Loucy (cell line): ENCODE data around the gene MAP3K5.

Source experiments
- H2AFZ ChIP-seq: fragments of 200-600 bp; sonication (generic); 2 replicates; pipeline ENCODE4 v1.6.0; 2016; ENCODE audit warnings: antibody characterized with exemption, mild to moderate bottlenecking, low read length, moderate library complexity
- H3F3A ChIP-seq: fragments of 200-600 bp; 2 replicates; pipeline ENCODE4 v1.6.0; 2016; ENCODE audit warnings: antibody characterized with exemption, low read depth, mild to moderate bottlenecking
- H3K27me3 ChIP-seq: fragments of 200-600 bp; sonication (generic); 2 replicates; pipeline ENCODE4 v1.6.1; 2014; ENCODE audit warnings: low read length, mild to moderate bottlenecking; ENCODE audit not compliant: insufficient read depth, poor library complexity, severe bottlenecking
- H3K36me3 ChIP-seq: fragments of 200-600 bp; sonication (generic); 2 replicates; pipeline ENCODE4 v1.6.1; 2016; ENCODE audit warnings: low read length; ENCODE audit not compliant: insufficient read depth
- H3K4me1 ChIP-seq: fragments of 200-600 bp; sonication (generic); 2 replicates; pipeline ENCODE4 v1.5.1; 2014; ENCODE audit warnings: low read length, mild to moderate bottlenecking; ENCODE audit not compliant: insufficient read depth, poor library complexity, severe bottlenecking
- H3K4me2 ChIP-seq: fragments of 200-600 bp; sonication (generic); 2 replicates; pipeline ENCODE4 v1.6.0; 2014; ENCODE audit warnings: antibody characterized with exemption, low read length, low read depth, mild to moderate bottlenecking; ENCODE audit not compliant: poor library complexity, severe bottlenecking
- H3K4me3 ChIP-seq: fragments of 200-600 bp; sonication (generic); 2 replicates; pipeline ENCODE4 v1.5.1; 2014; ENCODE audit warnings: low read length, mild to moderate bottlenecking, mixed read lengths; ENCODE audit not compliant: poor library complexity, severe bottlenecking
- H3K79me2 ChIP-seq: fragments of 200-600 bp; sonication (generic); 2 replicates; pipeline ENCODE4 v1.6.1; 2014; ENCODE audit warnings: low read length; ENCODE audit not compliant: insufficient read depth
- H3K9ac ChIP-seq: fragments of 200-600 bp; sonication (generic); 2 replicates; pipeline ENCODE4 v1.6.0; 2014; ENCODE audit warnings: mild to moderate bottlenecking, low read depth, low read length, moderate library complexity; ENCODE audit not compliant: poor library complexity, severe bottlenecking
- H3K9me2 ChIP-seq: fragments of 200-600 bp; sonication (generic); replicated peaks from 2 replicates; pipeline ENCODE4 v1.6.1; 2016; ENCODE audit warnings: low read depth, low read length, mixed read lengths
- H3K9me3 ChIP-seq: fragments of 200-600 bp; sonication (generic); 2 replicates; pipeline ENCODE4 v1.6.1; 2014; ENCODE audit warnings: mild to moderate bottlenecking, antibody characterized with exemption, low read length, low read depth; ENCODE audit not compliant: insufficient read depth
- H4K20me1 ChIP-seq: fragments of 200-600 bp; sonication (generic); 2 replicates; pipeline ENCODE4 v1.6.0; 2014; ENCODE audit warnings: antibody characterized with exemption, low read length, mild to moderate bottlenecking; ENCODE audit not compliant: insufficient read depth, poor library complexity, severe bottlenecking
- EZH2phosphoT487 ChIP-seq: fragments of 200-600 bp; IDR thresholded peaks from 2 replicates; pipeline ENCODE4 v1.6.1; 2018; ENCODE audit warnings: antibody characterized with exemption, mild to moderate bottlenecking, moderate library complexity, borderline replicate concordance
- TF ChIP-seq, protein P1 (sequence below): fragments of 200-600 bp; sonication (generic); conservative IDR thresholded peaks from 2 replicates; pipeline ENCODE4 v1.5.1; 2014; ENCODE audit warnings: mild to moderate bottlenecking, antibody characterized with exemption, low read length

The MAP3K5 gene

DNA sequence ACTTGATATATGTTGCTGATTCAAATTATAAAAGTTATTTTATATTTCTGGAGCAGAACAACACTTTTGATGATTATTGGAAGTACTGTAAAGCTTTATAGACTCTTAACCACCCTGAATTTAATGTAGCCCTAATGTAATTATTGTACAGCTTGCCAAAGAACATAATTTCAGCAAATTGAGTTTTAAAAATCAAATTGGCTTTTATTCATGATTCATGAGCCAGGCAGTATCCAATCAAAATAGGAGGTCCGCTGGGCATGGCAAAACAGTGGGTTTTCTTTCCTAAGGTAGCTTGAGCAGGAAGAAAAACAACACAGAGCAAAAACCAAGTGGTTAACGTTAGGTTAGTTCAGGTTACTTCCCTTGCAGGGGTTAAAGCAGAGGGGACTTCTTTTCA, 177.3 kb downstream of the MAP3K5 start:
- Histone ChIP-seq H3K4me2 (no peak overlapping the region), H3K9me3 (no peaks in the 10 kb centered on the region), H3K4me3 (no peak overlapping the region), H3K9ac (no peak overlapping the region), H2AFZ (no peak overlapping the region), H3K4me1 (peaks cover 4% of the 10 kb centered on the region), H3K9me2 (no peaks in the 10 kb centered on the region), H3K27me3 (no peaks in the 10 kb centered on the region), H4K20me1 (no peaks in the 10 kb centered on the region), H3K36me3 (no peaks in the 10 kb centered on the region), H3F3A (no peaks in the 10 kb centered on the region), H3K79me2 (no peaks in the 10 kb centered on the region)
- no peak for TF ChIP-seq EZH2phosphoT487
- TF ChIP-seq, protein P1, sequence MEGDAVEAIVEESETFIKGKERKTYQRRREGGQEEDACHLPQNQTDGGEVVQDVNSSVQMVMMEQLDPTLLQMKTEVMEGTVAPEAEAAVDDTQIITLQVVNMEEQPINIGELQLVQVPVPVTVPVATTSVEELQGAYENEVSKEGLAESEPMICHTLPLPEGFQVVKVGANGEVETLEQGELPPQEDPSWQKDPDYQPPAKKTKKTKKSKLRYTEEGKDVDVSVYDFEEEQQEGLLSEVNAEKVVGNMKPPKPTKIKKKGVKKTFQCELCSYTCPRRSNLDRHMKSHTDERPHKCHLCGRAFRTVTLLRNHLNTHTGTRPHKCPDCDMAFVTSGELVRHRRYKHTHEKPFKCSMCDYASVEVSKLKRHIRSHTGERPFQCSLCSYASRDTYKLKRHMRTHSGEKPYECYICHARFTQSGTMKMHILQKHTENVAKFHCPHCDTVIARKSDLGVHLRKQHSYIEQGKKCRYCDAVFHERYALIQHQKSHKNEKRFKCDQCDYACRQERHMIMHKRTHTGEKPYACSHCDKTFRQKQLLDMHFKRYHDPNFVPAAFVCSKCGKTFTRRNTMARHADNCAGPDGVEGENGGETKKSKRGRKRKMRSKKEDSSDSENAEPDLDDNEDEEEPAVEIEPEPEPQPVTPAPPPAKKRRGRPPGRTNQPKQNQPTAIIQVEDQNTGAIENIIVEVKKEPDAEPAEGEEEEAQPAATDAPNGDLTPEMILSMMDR = no peak

DNA sequence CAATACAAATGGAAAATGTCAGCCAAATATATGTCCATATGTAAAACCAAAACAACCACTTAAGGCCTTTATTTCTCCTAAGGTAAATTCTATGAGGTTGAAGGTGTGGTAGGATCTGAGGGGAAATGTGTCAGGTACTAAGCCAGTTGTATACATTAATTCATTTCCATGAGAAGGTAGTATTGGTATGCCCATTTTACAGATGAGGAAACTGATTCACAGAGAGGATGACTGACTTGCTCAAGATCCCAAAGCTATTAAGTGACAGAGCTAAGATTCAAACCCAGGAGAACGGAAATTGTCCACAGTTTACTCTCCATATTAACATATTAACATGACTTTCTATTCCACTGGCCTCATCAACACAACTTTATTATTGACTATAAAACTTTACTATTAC, 177.9 kb downstream of the MAP3K5 start:
- Histone ChIP-seq H3K4me2 (no peak overlapping the region), H3K9ac (no peak overlapping the region), H2AFZ (no peak overlapping the region), H3K9me3 (no peaks in the 10 kb centered on the region), H3K9me2 (no peaks in the 10 kb centered on the region), H3F3A (no peaks in the 10 kb centered on the region), H3K79me2 (no peaks in the 10 kb centered on the region), H3K36me3 (no peaks in the 10 kb centered on the region), H3K27me3 (no peaks in the 10 kb centered on the region), H3K4me1 (peaks cover 4% of the 10 kb centered on the region), H3K4me3 (no peak overlapping the region), H4K20me1 (no peaks in the 10 kb centered on the region)
- TF ChIP-seq, protein P1 = no peak
- TF ChIP-seq EZH2phosphoT487 = no peak

DNA sequence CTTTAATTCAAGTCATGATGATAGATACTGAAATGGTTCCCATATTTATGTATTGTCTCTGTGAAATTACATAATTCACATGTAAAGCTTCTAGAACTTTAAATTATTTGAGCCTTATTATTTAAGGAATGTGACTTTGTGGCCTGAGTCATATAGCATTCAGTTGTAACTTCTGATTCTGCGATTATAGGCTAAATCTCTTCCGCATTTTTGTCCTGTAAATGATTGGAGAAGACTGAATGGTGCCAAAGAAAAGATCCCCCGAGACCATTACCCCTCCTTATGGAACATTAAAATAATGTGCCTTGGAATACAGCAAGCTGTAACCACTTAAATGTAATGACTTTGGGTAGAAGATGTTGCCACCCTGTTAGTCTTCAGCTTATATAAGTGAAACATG, 178.8 kb downstream of the MAP3K5 start:
- H3K4me3 ChIP-seq = no peak overlapping the region
- H3F3A ChIP-seq = no peaks in the 10 kb centered on the region
- peaks cover 4% of the 10 kb centered on the region for H3K4me1 ChIP-seq
- H3K9me2 ChIP-seq = no peaks in the 10 kb centered on the region
- no peaks in the 10 kb centered on the region for H3K9me3 ChIP-seq
- H3K27me3 ChIP-seq = no peaks in the 10 kb centered on the region
- H3K79me2 ChIP-seq = no peaks in the 10 kb centered on the region
- no peaks in the 10 kb centered on the region for H3K36me3 ChIP-seq
- no peak overlapping the region for H2AFZ ChIP-seq
- no peaks in the 10 kb centered on the region for H4K20me1 ChIP-seq
- TF ChIP-seq EZH2phosphoT487 = no peak
- TF ChIP-seq, protein P1 = no peak
- H3K9ac ChIP-seq = no peak overlapping the region
- H3K4me2 ChIP-seq = no peak overlapping the region
